Spleen (tissue), 11 donors: Measurements from ENCODE around the gene TGM3. TPM values are rescaled to one million over a fixed set of nuclear protein-coding genes. Genes with fewer than 3 reads are reported as not detected.

Experiments used
- DNase-seq: peaks from one replicate; pipeline ENCODE4 v3.0.0-alpha.2; 2020
- H3K27ac ChIP-seq, 8 donors: fragments of 200-600 bp; sonication (generic) in 7 of 8; 1 replicate in 4 of 8; 2 replicates in 4 of 8; pipeline versions ENCODE4 v1.5.0 to v1.8.0; 2016 to 2021; ENCODE audit warnings: inconsistent platforms in 4 of 8, mild to moderate bottlenecking in 4 of 8, moderate library complexity in 1 of 8
- H3K27me3 ChIP-seq, 7 donors: fragments of 200-600 bp; sonication (generic) in 6 of 7; replicated peaks in 1 of 7; 1 replicate in 4 of 7; 2 replicates in 3 of 7; pipeline versions ENCODE4 v1.5.0 to v1.8.0; 2016 to 2021; ENCODE audit warnings: inconsistent platforms in 3 of 7, mild to moderate bottlenecking in 1 of 7
- H3K36me3 ChIP-seq, 6 donors: fragments of 200-600 bp; sonication (generic) in 5 of 6; 1 replicate in 4 of 6; 2 replicates in 2 of 6; pipeline versions ENCODE4 v1.5.0 to v1.8.0; 2016 to 2021; ENCODE audit warnings: inconsistent platforms in 2 of 6
- H3K4me1 ChIP-seq, 6 donors: fragments of 200-600 bp; sonication (generic) in 5 of 6; 1 replicate in 3 of 6; 2 replicates in 3 of 6; pipeline versions ENCODE4 v1.5.0 to v1.8.0; 2016 to 2021; ENCODE audit warnings: inconsistent platforms in 3 of 6
- H3K4me3 ChIP-seq, 8 donors: fragments of 200-600 bp; sonication (generic) in 7 of 8; 1 replicate in 4 of 8; 2 replicates in 4 of 8; pipeline versions ENCODE4 v1.5.0 to v1.8.0; 2016 to 2021; ENCODE audit warnings: inconsistent platforms in 4 of 8, mild to moderate bottlenecking in 4 of 8, moderate library complexity in 2 of 8
- H3K9me3 ChIP-seq, 8 donors: fragments of 200-600 bp; sonication (generic) in 7 of 8; 1 replicate in 4 of 8; 2 replicates in 4 of 8; pipeline versions ENCODE4 v1.5.0 to v1.8.0; 2016 to 2021; ENCODE audit warnings: inconsistent platforms in 4 of 8
- CTCF ChIP-seq, 11 experiments: fragments of 200-600 bp in 7 of 11; fragments of 450-650 bp in 4 of 11; sonication (generic) in 4 of 11; IDR thresholded peaks in 8 of 11; conservative IDR thresholded peaks in 3 of 11; 1 replicate in 7 of 11; 2 replicates in 4 of 11; pipeline versions ENCODE4 v1.4.0 to v1.8.0; 2016 to 2021; ENCODE audit warnings: antibody characterized with exemption in 11 of 11, inconsistent platforms in 4 of 11, mild to moderate bottlenecking in 1 of 11
- POLR2A ChIP-seq, 3 donors: fragments of 450-650 bp; IDR thresholded peaks; one replicate each; pipeline ENCODE4 v1.5.1; 2017; ENCODE audit warnings: antibody characterized with exemption in 3 of 3, mild to moderate bottlenecking in 1 of 3
- POLR2AphosphoS5 ChIP-seq, 3 donors: sonication (generic); formaldehyde crosslinking; IDR thresholded peaks; one replicate each; pipeline ENCODE4 v1.5.1; 2017; ENCODE audit warnings: antibody characterized with exemption in 3 of 3
- WGBS, 5 donors: extraction: QIAGEN DNeasy Blood & Tissue Kit in 3 of 5; methylation state at CpG; one replicate each; pipeline versions ENCODE4 v1.1.5 to v1.1.7; 2013 to 2018; 5-methylcytosine and 5-hydroxymethylcytosine counted together
- intact Hi-C: fragments of 100-400 bp; cut with DNase I; formaldehyde crosslinking; loops from one replicate; pipeline ENCODE4 v1.15.0; 2023; ENCODE audit warnings: low total_unique reads
- polyA plus RNA-seq, 3 donors: library from polyadenylated mRNA; stranded (reverse); fragments of 200-250 nt; gene quantifications; one replicate each; pipeline ENCODE4 v1.2.1, GENCODE V29; 2013
- total RNA-seq, 7 donors: library from RNA; depleted of rRNA in 3 of 7; stranded (reverse); fragments of >200 nt in 3 of 7; fragmentation: NEBNext Ultra II Directional in 4 of 7; extraction: Animal tissue kit (Norgen Biotek cat#: 25700) in 4 of 7; gene quantifications; one replicate each; pipeline versions ENCODE4 v1.1.0 to v1.2.1, GENCODE V29; 2016 to 2021
- donor health status: healthy with polysubstance abuse.
- donor health status: DM: no; HTN: no; CAD: no; lungs with moderate emphysema.
- donor health status: DM: no; HTN: no; CAD: no.
- donor health status: Bipolar disorder and iron deficiency.
- donor health status: healthy.
- donor health status: DM: no; HTN: no; CAD: no.
- donor health status: DM: yes; HTN: yes; CAD: no.

The TGM3 gene
- total and polyA plus RNA-seq, 10 donors: 0.09 to 0.64 (median 0.43) TPM; not detected in 3

DNA sequence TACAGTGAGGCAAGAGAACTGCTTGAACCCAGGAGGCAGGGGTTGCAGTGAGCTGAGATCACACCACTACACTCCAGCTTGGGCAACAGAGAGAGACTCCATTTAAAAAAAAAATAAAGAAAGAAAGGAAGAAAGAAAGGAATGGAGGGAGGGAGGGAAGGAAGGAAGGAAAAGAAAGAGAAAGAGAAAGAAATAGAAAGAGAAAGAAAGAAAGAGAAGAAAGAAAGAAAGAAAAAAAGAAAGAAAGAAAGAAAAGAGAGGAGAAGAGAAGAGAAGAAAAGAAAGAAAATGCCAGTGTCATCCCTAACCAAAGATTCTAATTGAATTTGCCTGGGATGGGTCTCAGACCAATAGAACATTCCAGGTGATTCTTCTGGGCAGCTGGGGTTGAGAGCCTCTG, 4.2 kb downstream of the TGM3 start:
- no peaks in the 10 kb centered on the region for H3K36me3 ChIP-seq
- intact Hi-C loops: no loop called here
- peaks cover 2 to 45% (median 30%) of the 10 kb centered on the region in 6 donors for H3K4me1 ChIP-seq
- H3K9me3 ChIP-seq: no peaks in the 10 kb centered on the region
- TF ChIP-seq POLR2A (IDR thresholded peaks at IDR 0.05) (no peak), CTCF (IDR thresholded peaks at IDR 0.05 in 8 of 11, conservative IDR thresholded peaks at IDR 0.05 in 3 of 11) (no peak), POLR2AphosphoS5 (IDR thresholded peaks at IDR 0.05) (no peak)
- H3K4me3 ChIP-seq: peak overlapping the region in 1 of 8 donors; percentile 59
- H3K27me3 ChIP-seq: no peaks in the 10 kb centered on the region
- peak overlapping the region in 7 of 8 donors; percentile 77 to 93 (median 85) for H3K27ac ChIP-seq
- no peak for DNase-seq

DNA sequence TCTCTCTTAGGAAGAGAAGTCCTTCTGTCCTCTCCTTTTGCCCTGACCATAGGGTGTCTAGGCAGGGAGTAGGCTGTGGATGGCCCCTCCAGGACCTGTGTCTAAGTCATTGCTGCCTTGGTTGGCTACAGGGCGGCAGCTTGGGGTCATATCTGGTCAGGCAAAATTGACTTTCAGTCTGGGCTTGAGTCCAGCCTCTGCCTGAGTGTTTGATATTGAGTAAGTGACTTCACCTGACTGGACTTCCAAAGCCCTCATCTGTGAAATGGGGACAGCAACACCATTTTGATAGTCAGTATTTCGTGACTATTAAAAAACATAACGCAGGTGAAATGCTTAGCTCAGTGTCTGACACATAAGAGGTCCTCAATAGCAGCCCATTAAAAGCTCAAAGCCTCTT, 4.6 kb downstream of the TGM3 start:
- Histone ChIP-seq H3K27me3 (no peaks in the 10 kb centered on the region), H3K36me3 (no peaks in the 10 kb centered on the region), H3K9me3 (no peaks in the 10 kb centered on the region), H3K4me1 (peaks cover 2 to 45% (median 30%) of the 10 kb centered on the region in 6 donors), H3K4me3 (peak overlapping the region in 1 of 8 donors; percentile 59), H3K27ac (peak overlapping the region in 7 of 8 donors; percentile 77 to 93 (median 85))
- DNase-seq: no peak
- intact Hi-C loops: no loop called here
- TF ChIP-seq POLR2AphosphoS5 (IDR thresholded peaks at IDR 0.05) (no peak), POLR2A (IDR thresholded peaks at IDR 0.05) (no peak), CTCF (IDR thresholded peaks at IDR 0.05 in 8 of 11, conservative IDR thresholded peaks at IDR 0.05 in 3 of 11) (no peak)
- 75 to 92% (median 86%) methylated on average over 3 of the region's 3 CpGs for WGBS, 5 donors

DNA sequence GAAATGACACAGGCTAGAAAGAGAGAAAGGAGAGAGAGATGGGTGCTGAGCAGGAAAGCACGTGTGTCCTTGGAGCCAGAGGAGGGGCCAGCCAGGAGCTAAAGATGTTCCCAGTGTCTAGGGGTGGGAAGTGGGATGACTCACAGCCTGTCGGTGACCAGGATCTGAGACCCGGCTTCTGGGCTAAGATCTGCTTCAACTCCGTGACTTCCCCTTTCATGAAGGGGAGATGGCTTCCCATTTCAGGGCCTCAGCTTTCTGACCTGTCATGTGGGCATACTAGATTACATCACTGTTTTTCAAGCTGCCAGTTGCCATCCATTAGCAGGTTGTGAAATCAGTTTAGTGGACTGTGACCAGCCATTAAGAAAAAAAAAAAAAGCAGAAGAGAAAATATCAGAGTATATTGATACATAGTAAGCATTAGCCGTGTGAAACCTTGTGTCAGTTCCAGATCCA, 5.4 kb downstream of the TGM3 start:
- H3K27me3 ChIP-seq: no peaks in the 10 kb centered on the region
- TF ChIP-seq POLR2A (IDR thresholded peaks at IDR 0.05) (no peak), POLR2AphosphoS5 (IDR thresholded peaks at IDR 0.05) (peak in 2 of 3 donors; percentile 21 to 66), CTCF (IDR thresholded peaks at IDR 0.05 in 8 of 11, conservative IDR thresholded peaks at IDR 0.05 in 3 of 11) (no peak)
- 16 to 28% (median 17%) methylated on average over 5 of the region's 5 CpGs for WGBS, 5 donors
- intact Hi-C loops: no loop called here
- H3K27ac ChIP-seq: peak overlapping the region in 7 of 8 donors; percentile 77 to 93 (median 85)
- H3K4me3 ChIP-seq: peak overlapping the region in 1 of 8 donors; percentile 59
- no peaks in the 10 kb centered on the region for H3K36me3 ChIP-seq
- H3K4me1 ChIP-seq: peaks cover 2 to 45% (median 28%) of the 10 kb centered on the region in 6 donors
- H3K9me3 ChIP-seq: no peaks in the 10 kb centered on the region
- DNase-seq: peak; percentile 88

- Histone ChIP-seq H3K27ac (peak overlapping the region in 6 of 8 donors; percentile 77 to 93 (median 85)), H3K4me3 (peak overlapping the region in 1 of 8 donors; percentile 59), H3K36me3 (no peaks in the 10 kb centered on the region), H3K27me3 (no peaks in the 10 kb centered on the region), H3K4me1 (peaks cover 2 to 45% (median 28%) of the 10 kb centered on the region in 6 donors), H3K9me3 (no peaks in the 10 kb centered on the region)
- WGBS, 5 donors: 68 to 79% (median 72%) methylated on average over 9 of the region's 9 CpGs
- TF ChIP-seq CTCF (IDR thresholded peaks at IDR 0.05 in 8 of 11, conservative IDR thresholded peaks at IDR 0.05 in 3 of 11) (no peak), POLR2A (IDR thresholded peaks at IDR 0.05) (no peak), POLR2AphosphoS5 (IDR thresholded peaks at IDR 0.05) (no peak)
- intact Hi-C loops: no loop called here
- DNase-seq: no peak
Observed at GRCh38 chr20:2302384-2303060, 6.7 kb downstream of the TGM3 start.
